SK-N-SH treated with all-trans-retinoic acid at 6 μM for 48 hours (cell line): ENCODE measurements around the gene APOL6.

ENCODE experiments used
- ATAC-seq: fragments of 200-7000 bp; cut with Tn5 transposase; 3 replicates; pipeline ENCODE4 v1.9.1; 2020; ENCODE audit warnings: mild to moderate bottlenecking, moderate library complexity
- ARNTL ChIP-seq: fragments of 450-650 bp; formaldehyde crosslinking; IDR thresholded peaks from 2 replicates; pipeline ENCODE4 v1.5.0; 2020; ENCODE audit warnings: low read depth, mild to moderate bottlenecking, moderate library complexity, borderline replicate concordance
- BACH2 ChIP-seq: fragments of 250-450 bp; sonication (Bioruptor Pico); IDR thresholded peaks from 2 replicates; pipeline ENCODE4 v1.9.0; 2021; ENCODE audit warnings: mild to moderate bottlenecking, borderline replicate concordance
- ESRRG ChIP-seq: fragments of 250-450 bp; sonication (Bioruptor Pico); IDR thresholded peaks from 2 replicates; pipeline ENCODE4 v1.6.1; 2021; ENCODE audit warnings: mild to moderate bottlenecking
- GLIS3 ChIP-seq: fragments of 250-450 bp; sonication (Bioruptor Pico); IDR thresholded peaks from 2 replicates; pipeline ENCODE4 v1.5.0; 2020; ENCODE audit warnings: mild to moderate bottlenecking, moderate library complexity
- ISL1 ChIP-seq: fragments of 250-450 bp; sonication (Bioruptor Pico); IDR thresholded peaks from 2 replicates; pipeline ENCODE4 v2.1.2; 2022; ENCODE audit warnings: mild to moderate bottlenecking, moderate library complexity
- OSR1 ChIP-seq: fragments of 250-450 bp; sonication (Bioruptor Pico); IDR thresholded peaks from 2 replicates; pipeline ENCODE4 v1.8.0; 2022; ENCODE audit warnings: moderate library complexity, mild to moderate bottlenecking, inconsistent platforms
- PPARA ChIP-seq: fragments of 250-450 bp; sonication (Bioruptor Pico); IDR thresholded peaks from 2 replicates; pipeline ENCODE4 v1.5.0; 2020; ENCODE audit warnings: mild to moderate bottlenecking, borderline replicate concordance
- RARB ChIP-seq: fragments of 250-450 bp; sonication (Bioruptor Pico); IDR thresholded peaks from 2 replicates; pipeline ENCODE4 v1.8.0; 2021; ENCODE audit warnings: mild to moderate bottlenecking, moderate library complexity
- TCF4 ChIP-seq: fragments of 250-450 bp; sonication (Bioruptor Pico); IDR thresholded peaks from 2 replicates; pipeline ENCODE4 v1.8.0; 2021; ENCODE audit warnings: mild to moderate bottlenecking, moderate library complexity, borderline replicate concordance
- TOX ChIP-seq: fragments of 250-450 bp; sonication (Bioruptor Pico); IDR thresholded peaks from 2 replicates; pipeline ENCODE4 v1.8.0; 2021; ENCODE audit warnings: mild to moderate bottlenecking, moderate library complexity, borderline replicate concordance
- ZC3H10 ChIP-seq: fragments of 250-450 bp; sonication (Bioruptor Pico); IDR thresholded peaks from 2 replicates; pipeline ENCODE4 v1.5.1; 2021; ENCODE audit warnings: mild to moderate bottlenecking, moderate library complexity
- ZFP3 ChIP-seq: fragments of 250-450 bp; sonication (Bioruptor Pico); IDR thresholded peaks from 2 replicates; pipeline ENCODE4 v1.5.0; 2020; ENCODE audit warnings: mild to moderate bottlenecking, moderate library complexity
- ZNF565 ChIP-seq: fragments of 450-650 bp; formaldehyde crosslinking; conservative IDR thresholded peaks from 2 replicates; pipeline ENCODE4 v1.5.0; 2020; ENCODE audit warnings: low read depth, mild to moderate bottlenecking, moderate library complexity
- ZNF70 ChIP-seq: fragments of 450-650 bp; formaldehyde crosslinking; IDR thresholded peaks from 2 replicates; pipeline ENCODE4 v1.5.0; 2020; ENCODE audit warnings: mild to moderate bottlenecking, moderate library complexity
- ZNF8 ChIP-seq: fragments of 450-650 bp; formaldehyde crosslinking; IDR thresholded peaks from 2 replicates; pipeline ENCODE4 v1.5.0; 2020; ENCODE audit warnings: mild to moderate bottlenecking, moderate library complexity
- TF ChIP-seq, protein P1 (sequence below): fragments of 250-450 bp; sonication (Bioruptor Pico); IDR thresholded peaks from 2 replicates; pipeline ENCODE4 v1.5.1; 2021; ENCODE audit warnings: mild to moderate bottlenecking, moderate library complexity
- TF ChIP-seq, protein P2 (sequence below): fragments of 250-450 bp; sonication (Bioruptor Pico); IDR thresholded peaks from 2 replicates; pipeline ENCODE4 v1.5.0; 2020; ENCODE audit warnings: mild to moderate bottlenecking, moderate library complexity
- TF ChIP-seq, protein P3 (sequence below): fragments of 250-450 bp; sonication (Bioruptor Pico); IDR thresholded peaks from 2 replicates; pipeline ENCODE4 v1.8.0; 2020; ENCODE audit warnings: mild to moderate bottlenecking, moderate library complexity, borderline replicate concordance
- TF ChIP-seq, protein P4 (sequence below): fragments of 250-450 bp; sonication (Bioruptor Pico); IDR thresholded peaks from 2 replicates; pipeline ENCODE4 v1.8.0; 2021; ENCODE audit warnings: low read depth, mild to moderate bottlenecking, moderate library complexity, borderline replicate concordance

Gene APOL6, protein sequence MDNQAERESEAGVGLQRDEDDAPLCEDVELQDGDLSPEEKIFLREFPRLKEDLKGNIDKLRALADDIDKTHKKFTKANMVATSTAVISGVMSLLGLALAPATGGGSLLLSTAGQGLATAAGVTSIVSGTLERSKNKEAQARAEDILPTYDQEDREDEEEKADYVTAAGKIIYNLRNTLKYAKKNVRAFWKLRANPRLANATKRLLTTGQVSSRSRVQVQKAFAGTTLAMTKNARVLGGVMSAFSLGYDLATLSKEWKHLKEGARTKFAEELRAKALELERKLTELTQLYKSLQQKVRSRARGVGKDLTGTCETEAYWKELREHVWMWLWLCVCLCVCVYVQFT

DNA sequence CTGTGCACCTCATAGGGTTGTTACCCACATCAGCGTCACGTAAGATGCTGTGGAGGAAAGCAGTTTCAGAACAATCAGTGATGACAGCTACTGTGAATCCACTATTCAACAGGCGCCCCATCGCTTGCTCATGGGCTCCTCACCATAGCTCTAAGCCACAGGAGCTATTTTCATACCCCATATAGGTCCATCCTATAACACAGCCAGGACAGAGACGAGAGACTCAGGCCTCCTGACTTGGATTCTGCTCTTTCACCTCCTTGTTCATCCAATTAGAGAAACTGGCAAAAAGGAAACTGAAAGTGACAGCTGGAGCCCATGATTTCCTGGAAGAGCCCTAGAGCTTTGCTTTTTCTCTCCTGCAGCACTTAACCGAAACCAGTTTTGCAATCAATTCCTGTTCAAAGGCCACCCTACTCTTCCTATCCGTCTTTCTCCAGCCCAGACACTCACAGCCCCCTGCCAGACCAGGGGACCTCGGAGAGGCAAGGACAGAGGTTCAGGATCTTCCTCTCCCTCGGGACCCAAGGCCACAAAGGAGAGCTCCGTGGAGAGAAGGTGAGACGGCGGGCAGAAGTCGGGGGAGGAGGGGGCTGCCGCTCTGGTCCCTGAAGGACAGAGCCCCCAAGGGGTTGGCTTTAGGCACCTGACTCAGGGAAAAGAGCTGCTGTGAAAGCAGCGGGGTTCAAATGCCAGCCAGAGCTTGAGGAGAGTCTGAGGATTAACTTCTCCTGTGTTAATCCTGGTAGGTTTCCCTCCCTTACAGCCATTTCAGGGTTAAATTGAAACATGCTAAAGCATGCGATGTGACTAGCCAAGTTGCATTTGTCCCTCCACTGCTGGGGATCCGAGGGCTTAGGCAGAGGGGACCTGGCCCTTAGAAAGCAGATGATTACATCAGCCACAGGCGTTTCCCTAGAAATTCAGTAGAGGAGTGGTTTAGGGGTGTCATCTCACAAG, at the start of gene APOL6:
TSS of gene APOL6 (plus strand) at position 381 of the 960 bp plus-strand sequence. CDS start 7,980 bp downstream, outside the sequence.
- TF ChIP-seq ZFP3 (CRISPR knock-in tag): no peak
- no peak for TF ChIP-seq ZNF565
- TF ChIP-seq BACH2 (CRISPR knock-in tag): no peak
- TF ChIP-seq, protein P1, sequence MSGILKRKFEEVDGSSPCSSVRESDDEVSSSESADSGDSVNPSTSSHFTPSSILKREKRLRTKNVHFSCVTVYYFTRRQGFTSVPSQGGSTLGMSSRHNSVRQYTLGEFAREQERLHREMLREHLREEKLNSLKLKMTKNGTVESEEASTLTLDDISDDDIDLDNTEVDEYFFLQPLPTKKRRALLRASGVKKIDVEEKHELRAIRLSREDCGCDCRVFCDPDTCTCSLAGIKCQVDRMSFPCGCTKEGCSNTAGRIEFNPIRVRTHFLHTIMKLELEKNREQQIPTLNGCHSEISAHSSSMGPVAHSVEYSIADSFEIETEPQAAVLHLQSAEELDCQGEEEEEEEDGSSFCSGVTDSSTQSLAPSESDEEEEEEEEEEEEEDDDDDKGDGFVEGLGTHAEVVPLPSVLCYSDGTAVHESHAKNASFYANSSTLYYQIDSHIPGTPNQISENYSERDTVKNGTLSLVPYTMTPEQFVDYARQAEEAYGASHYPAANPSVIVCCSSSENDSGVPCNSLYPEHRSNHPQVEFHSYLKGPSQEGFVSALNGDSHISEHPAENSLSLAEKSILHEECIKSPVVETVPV: no peak
- peak; percentile 71 for ATAC-seq

DNA sequence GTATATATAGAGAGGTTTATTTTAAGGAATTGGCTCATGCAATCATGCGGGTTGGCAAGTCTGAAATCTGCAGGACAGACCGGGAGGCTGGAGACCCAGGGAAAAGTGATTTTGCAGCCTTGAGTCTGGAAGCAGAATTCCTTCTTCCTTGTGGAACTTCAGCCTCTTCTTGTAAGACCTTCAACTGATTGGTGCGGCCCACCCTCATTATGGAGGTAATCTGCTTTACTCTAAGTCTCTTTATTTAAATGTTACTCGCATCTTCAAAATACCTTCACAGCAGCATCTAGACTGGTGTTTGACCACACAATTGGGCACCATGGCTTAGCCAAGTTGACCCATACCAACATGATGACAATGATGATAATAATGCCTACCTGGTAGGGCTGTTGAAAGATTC, 48.9 kb upstream of the APOL6 start:
- TF ChIP-seq, protein P2, sequence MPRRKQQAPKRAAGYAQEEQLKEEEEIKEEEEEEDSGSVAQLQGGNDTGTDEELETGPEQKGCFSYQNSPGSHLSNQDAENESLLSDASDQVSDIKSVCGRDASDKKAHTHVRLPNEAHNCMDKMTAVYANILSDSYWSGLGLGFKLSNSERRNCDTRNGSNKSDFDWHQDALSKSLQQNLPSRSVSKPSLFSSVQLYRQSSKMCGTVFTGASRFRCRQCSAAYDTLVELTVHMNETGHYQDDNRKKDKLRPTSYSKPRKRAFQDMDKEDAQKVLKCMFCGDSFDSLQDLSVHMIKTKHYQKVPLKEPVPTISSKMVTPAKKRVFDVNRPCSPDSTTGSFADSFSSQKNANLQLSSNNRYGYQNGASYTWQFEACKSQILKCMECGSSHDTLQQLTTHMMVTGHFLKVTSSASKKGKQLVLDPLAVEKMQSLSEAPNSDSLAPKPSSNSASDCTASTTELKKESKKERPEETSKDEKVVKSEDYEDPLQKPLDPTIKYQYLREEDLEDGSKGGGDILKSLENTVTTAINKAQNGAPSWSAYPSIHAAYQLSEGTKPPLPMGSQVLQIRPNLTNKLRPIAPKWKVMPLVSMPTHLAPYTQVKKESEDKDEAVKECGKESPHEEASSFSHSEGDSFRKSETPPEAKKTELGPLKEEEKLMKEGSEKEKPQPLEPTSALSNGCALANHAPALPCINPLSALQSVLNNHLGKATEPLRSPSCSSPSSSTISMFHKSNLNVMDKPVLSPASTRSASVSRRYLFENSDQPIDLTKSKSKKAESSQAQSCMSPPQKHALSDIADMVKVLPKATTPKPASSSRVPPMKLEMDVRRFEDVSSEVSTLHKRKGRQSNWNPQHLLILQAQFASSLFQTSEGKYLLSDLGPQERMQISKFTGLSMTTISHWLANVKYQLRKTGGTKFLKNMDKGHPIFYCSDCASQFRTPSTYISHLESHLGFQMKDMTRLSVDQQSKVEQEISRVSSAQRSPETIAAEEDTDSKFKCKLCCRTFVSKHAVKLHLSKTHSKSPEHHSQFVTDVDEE (CRISPR knock-in tag): no peak
- TF ChIP-seq ZNF565 (no peak), ZFP3 (CRISPR knock-in tag) (no peak), ZC3H10 (CRISPR knock-in tag) (no peak), RARB (no peak), ESRRG (CRISPR knock-in tag) (no peak), ISL1 (no peak), ZNF8 (CRISPR knock-in tag) (no peak), TCF4 (CRISPR knock-in tag) (no peak), OSR1 (CRISPR knock-in tag) (no peak), PPARA (CRISPR knock-in tag) (no peak), BACH2 (CRISPR knock-in tag) (no peak), TOX (CRISPR knock-in tag) (no peak), ZNF70 (no peak), ARNTL (CRISPR knock-in tag) (no peak)
- TF ChIP-seq, protein P1: no peak
- TF ChIP-seq, protein P3, sequence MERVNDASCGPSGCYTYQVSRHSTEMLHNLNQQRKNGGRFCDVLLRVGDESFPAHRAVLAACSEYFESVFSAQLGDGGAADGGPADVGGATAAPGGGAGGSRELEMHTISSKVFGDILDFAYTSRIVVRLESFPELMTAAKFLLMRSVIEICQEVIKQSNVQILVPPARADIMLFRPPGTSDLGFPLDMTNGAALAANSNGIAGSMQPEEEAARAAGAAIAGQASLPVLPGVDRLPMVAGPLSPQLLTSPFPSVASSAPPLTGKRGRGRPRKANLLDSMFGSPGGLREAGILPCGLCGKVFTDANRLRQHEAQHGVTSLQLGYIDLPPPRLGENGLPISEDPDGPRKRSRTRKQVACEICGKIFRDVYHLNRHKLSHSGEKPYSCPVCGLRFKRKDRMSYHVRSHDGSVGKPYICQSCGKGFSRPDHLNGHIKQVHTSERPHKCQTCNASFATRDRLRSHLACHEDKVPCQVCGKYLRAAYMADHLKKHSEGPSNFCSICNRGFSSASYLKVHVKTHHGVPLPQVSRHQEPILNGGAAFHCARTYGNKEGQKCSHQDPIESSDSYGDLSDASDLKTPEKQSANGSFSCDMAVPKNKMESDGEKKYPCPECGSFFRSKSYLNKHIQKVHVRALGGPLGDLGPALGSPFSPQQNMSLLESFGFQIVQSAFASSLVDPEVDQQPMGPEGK: no peak
- TF ChIP-seq, protein P4, sequence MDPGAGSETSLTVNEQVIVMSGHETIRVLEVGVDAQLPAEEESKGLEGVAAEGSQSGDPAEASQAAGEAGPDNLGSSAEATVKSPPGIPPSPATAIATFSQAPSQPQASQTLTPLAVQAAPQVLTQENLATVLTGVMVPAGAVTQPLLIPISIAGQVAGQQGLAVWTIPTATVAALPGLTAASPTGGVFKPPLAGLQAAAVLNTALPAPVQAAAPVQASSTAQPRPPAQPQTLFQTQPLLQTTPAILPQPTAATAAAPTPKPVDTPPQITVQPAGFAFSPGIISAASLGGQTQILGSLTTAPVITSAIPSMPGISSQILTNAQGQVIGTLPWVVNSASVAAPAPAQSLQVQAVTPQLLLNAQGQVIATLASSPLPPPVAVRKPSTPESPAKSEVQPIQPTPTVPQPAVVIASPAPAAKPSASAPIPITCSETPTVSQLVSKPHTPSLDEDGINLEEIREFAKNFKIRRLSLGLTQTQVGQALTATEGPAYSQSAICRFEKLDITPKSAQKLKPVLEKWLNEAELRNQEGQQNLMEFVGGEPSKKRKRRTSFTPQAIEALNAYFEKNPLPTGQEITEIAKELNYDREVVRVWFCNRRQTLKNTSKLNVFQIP (CRISPR knock-in tag): no peak

DNA sequence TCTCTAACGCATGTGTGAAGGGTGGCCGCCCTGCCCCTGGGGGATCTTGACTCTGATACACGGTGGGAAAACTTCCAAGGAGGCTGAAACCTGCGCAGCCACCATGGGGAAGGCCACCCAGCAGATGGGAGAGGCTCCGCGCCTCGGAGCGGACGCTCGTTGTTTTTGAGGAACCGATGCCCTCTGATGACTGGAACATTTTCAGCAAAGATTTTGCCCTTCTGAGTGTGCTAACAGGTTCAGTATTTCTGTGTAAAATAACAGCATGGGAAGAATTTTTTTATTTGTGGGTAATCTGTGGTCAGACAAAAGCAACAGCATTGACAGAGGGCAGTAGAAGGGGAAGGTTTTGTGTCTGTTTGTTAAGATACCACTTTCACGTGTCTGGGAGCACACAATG, 47.8 kb upstream of the APOL6 start:
- no peak for ATAC-seq
- TF ChIP-seq, protein P2 (CRISPR knock-in tag): no peak
- no peak for TF ChIP-seq ZNF8 (CRISPR knock-in tag)
- TF ChIP-seq OSR1 (CRISPR knock-in tag): no peak
- no peak for TF ChIP-seq RARB
- TF ChIP-seq, protein P4 (CRISPR knock-in tag): no peak
- TF ChIP-seq GLIS3: no peak
- no peak for TF ChIP-seq ZC3H10 (CRISPR knock-in tag)

More for the DNA sequence above, 48.9 kb upstream of the APOL6 start:
- no peak for ATAC-seq
